GM12865 (cell line): ENCODE results near the gene ZNF793.
A peak's percentile ranks its signal among the peaks of the same experiment; 100 is the strongest.

ENCODE experiments used
- DNase-seq: peaks from one replicate; pipeline ENCODE4 v3.0.0; 2010; ENCODE audit warnings: low read depth
- H3K4me3 ChIP-seq: 2 replicates; pipeline ENCODE4 v1.5.1; 2011; ENCODE audit warnings: mild to moderate bottlenecking, low read depth, low read length, control low read depth
- CTCF ChIP-seq: IDR thresholded peaks from 2 replicates; pipeline ENCODE4 v1.5.1; 2011; ENCODE audit warnings: low read length, control low read depth, low read depth, inconsistent platforms; ENCODE audit not compliant: insufficient read depth; ENCODE audit errors: missing control alignments

The ZNF793 gene

GRCh38 chr19:37513397-37513796 lies 6.7 kb downstream of the ZNF793 start:
- no peak for TF ChIP-seq CTCF
- H3K4me3 ChIP-seq: no peak overlapping the region
- no peak for DNase-seq

GRCh38 chr19:37519890-37520289 lies 13.2 kb downstream of the ZNF793 start:
- no peak for TF ChIP-seq CTCF

GRCh38 chr19:37537391-37537947 lies 30.7 kb downstream of the ZNF793 start:
- H3K4me3 ChIP-seq: no peak overlapping the region
- TF ChIP-seq CTCF: no peak
- no peak for DNase-seq

More at GRCh38 chr19:37519890-37520289, 13.2 kb downstream of the ZNF793 start:
- no peak overlapping the region for H3K4me3 ChIP-seq
- no peak for DNase-seq

- peak; percentile 39 for TF ChIP-seq CTCF
- H3K4me3 ChIP-seq: peak overlapping the region; percentile 64
- DNase-seq: peak; percentile 82
Observed at GRCh38 chr19:37551129-37551993, 44.6 kb downstream of the ZNF793 start.

- no peak overlapping the region for H3K4me3 ChIP-seq
- no peak for TF ChIP-seq CTCF
- no peak for DNase-seq
Observed at GRCh38 chr19:37563518-37563917, 56.8 kb downstream of the ZNF793 start.

GRCh38 chr19:37564624-37565369 lies 58.1 kb downstream of the ZNF793 start:
- no peak for DNase-seq
- no peak for TF ChIP-seq CTCF
- no peak overlapping the region for H3K4me3 ChIP-seq
